Stimulated activated naive B cell treated with anti-CD40 and anti-IgM and Interleukin-4, amounts not matched to agents 10 μg/mL and 1 μg/mL and 100 μg/mL, for 72 hours (primary cell): ENCODE data around the gene GFER.
"Not testable (repeated sequence)": the region's sequence is repeated elsewhere in the genome, so short reads cannot be mapped to it uniquely, and the experiment has no call there.

Experiments used
- ATAC-seq, 2 donors: fragments of 150-1000 bp; cut with Tn5 transposase; replicated peaks; 2 replicates each; pipeline ENCODE4 v1.10.0; 2021; ENCODE audit warnings: moderate library complexity in 1 of 2
- DNase-seq: peaks from one replicate; pipeline ENCODE4 v3.0.0; 2021
- H3K27ac Mint-ChIP-seq: one replicate; pipeline ENCODE4 v1.8.0; 2022; ENCODE audit warnings: mild to moderate bottlenecking, mixed read lengths
- H3K27me3 Mint-ChIP-seq, 2 donors: one replicate each; pipeline ENCODE4 v1.8.0; 2022; ENCODE audit warnings: mixed read lengths in 2 of 2
- H3K36me3 Mint-ChIP-seq, 2 donors: one replicate each; pipeline ENCODE4 v1.8.0; 2022; ENCODE audit warnings: mixed read lengths in 2 of 2, mild to moderate bottlenecking in 1 of 2
- H3K4me1 Mint-ChIP-seq, 2 donors: one replicate each; pipeline ENCODE4 v1.8.0; 2022; ENCODE audit warnings: mixed read lengths in 2 of 2, mild to moderate bottlenecking in 1 of 2
- H3K4me3 Mint-ChIP-seq, 2 donors: one replicate each; pipeline ENCODE4 v1.8.0; 2022; ENCODE audit warnings: mild to moderate bottlenecking in 2 of 2, mixed read lengths in 2 of 2, moderate library complexity in 1 of 2
- H3K9me3 Mint-ChIP-seq, 2 donors: one replicate each; pipeline ENCODE4 v1.8.0; 2022; ENCODE audit warnings: mixed read lengths in 2 of 2, mild to moderate bottlenecking in 1 of 2

Gene GFER

GRCh38 chr16:1962161-1963153 is 21.5 kb upstream of the GFER start:
- not testable (repeated sequence) for DNase-seq, H3K9me3 Mint-ChIP-seq, ATAC-seq, H3K27me3 Mint-ChIP-seq
- peaks cover 39 to 68% of the 10 kb centered on the region in 2 donors for H3K4me1 Mint-ChIP-seq
- peak overlapping the region; percentile 96 for H3K4me3 Mint-ChIP-seq
- peak overlapping the region; percentile 99 for H3K27ac Mint-ChIP-seq
- H3K36me3 Mint-ChIP-seq = peaks cover 40 to 61% of the 10 kb centered on the region in 2 donors

DNA sequence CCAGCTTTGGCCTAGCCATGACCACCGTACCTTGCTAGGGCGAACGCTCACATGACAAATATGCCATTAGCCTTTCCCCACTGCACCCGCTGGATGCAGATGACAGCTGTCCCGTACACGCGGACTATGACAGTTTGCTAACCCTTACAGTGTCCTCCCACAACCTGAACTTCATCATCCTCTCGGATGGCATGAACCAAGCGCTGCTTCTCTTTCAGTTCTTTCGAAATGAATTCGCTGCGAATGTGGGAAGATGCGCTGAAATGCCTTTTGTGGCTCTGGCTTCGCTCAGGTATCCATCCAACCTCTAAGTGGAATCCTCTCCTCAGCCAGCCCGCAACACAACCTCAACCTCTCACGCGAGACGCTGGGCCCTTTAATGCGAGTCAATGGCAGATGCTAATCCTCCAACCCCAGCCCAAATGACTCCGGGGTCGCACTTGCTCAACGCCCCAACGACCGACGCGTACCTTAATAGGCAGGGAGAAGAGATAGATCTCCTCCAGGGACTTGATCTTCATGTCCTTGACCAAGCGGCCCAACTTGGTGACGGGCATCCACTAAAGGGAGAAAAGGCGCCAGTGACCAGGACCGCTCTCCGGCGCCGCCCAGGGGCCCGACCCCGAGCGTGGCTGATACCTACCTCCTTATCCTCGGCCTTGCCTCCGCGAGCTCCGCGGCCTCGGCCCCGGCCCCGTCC is 20.0 kb upstream of the GFER start:
- Mint-ChIP-seq H3K27me3 (no peaks in the 10 kb centered on the region), H3K4me1 (peaks cover 39 to 67% of the 10 kb centered on the region in 2 donors), H3K27ac (peak overlapping the region; percentile 99), H3K36me3 (peaks cover 40 to 62% of the 10 kb centered on the region in 2 donors), H3K9me3 (no peaks in the 10 kb centered on the region), H3K4me3 (peak overlapping the region; percentile 96)
- peak; percentile 1 to 18 for ATAC-seq
- DNase-seq = no peak

GRCh38 chr16:1964506-1965395 is 19.2 kb upstream of the GFER start, which contains the start of gene RPS2:
TSS of gene RPS2 (minus strand) at chr16:1964826. CDS start at chr16:1964625, 201 bp downstream.
- ATAC-seq = peak; percentile 86 to 94
- Mint-ChIP-seq H3K4me3 (peak within 1 kb of the TSS; percentile 96), H3K27ac (peak within 1 kb of the TSS; percentile 99), H3K36me3 (peaks cover 40 to 62% of the 10 kb centered on the region in 2 donors), H3K27me3 (no peaks in the 10 kb centered on the region), H3K4me1 (peaks cover 38 to 62% of the 10 kb centered on the region in 2 donors), H3K9me3 (no peaks in the 10 kb centered on the region)
- peak; percentile 98 for DNase-seq

DNA sequence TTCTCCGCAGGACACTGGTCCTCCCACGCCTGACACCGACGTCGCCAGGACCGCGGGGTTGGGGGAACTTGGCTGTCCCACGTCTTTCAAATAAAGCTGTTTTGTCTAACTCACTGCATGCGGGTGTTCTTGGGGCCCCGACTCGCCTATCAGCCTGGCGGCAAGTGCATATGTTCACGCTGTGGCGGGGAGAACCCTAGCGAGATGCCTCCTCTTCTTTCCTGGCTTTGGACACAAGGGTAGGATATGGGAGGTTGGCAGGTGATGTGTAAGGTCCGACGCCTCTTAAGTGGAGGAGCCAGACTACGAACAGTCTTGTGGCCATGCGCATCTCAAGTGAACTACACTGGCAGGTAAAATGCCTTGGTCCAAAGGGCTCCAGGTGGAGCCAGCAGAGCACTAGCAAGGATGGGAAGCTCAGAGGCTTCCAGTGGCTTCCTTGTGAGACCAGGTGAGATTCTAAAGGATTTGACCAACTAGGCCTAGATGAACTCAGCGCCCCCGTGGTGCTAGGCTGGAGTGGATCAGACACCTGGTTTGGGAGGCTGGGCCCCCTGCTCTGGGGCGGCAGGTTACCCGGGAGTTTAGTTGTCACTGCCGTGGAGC is 18.5 kb upstream of the GFER start:
- no peaks in the 10 kb centered on the region for H3K27me3 Mint-ChIP-seq
- peaks cover 34 to 56% of the 10 kb centered on the region in 2 donors for H3K36me3 Mint-ChIP-seq
- H3K27ac Mint-ChIP-seq = peak overlapping the region; percentile 99
- DNase-seq (no peak), ATAC-seq (no peak)
- peaks cover 34 to 62% of the 10 kb centered on the region in 2 donors for H3K4me1 Mint-ChIP-seq
- peak overlapping the region; percentile 96 for H3K4me3 Mint-ChIP-seq
- no peaks in the 10 kb centered on the region for H3K9me3 Mint-ChIP-seq

- Mint-ChIP-seq H3K27ac (peak within 1 kb of the TSS; percentile 99), H3K4me1 (peaks cover 32 to 61% of the 10 kb centered on the region in 2 donors), H3K27me3 (no peaks in the 10 kb centered on the region), H3K4me3 (peak within 1 kb of the TSS; percentile 96), H3K36me3 (peaks cover 38 to 53% of the 10 kb centered on the region in 2 donors), H3K9me3 (no peaks in the 10 kb centered on the region)
- DNase-seq (no peak), ATAC-seq (no peak)
Observed at GRCh38 chr16:1966460-1966859, 17.5 kb upstream of the GFER start, which contains the start of gene RNF151. TSS of gene RNF151 (plus strand) at chr16:1966856. CDS start at chr16:1966882, 26 bp downstream.

DNA sequence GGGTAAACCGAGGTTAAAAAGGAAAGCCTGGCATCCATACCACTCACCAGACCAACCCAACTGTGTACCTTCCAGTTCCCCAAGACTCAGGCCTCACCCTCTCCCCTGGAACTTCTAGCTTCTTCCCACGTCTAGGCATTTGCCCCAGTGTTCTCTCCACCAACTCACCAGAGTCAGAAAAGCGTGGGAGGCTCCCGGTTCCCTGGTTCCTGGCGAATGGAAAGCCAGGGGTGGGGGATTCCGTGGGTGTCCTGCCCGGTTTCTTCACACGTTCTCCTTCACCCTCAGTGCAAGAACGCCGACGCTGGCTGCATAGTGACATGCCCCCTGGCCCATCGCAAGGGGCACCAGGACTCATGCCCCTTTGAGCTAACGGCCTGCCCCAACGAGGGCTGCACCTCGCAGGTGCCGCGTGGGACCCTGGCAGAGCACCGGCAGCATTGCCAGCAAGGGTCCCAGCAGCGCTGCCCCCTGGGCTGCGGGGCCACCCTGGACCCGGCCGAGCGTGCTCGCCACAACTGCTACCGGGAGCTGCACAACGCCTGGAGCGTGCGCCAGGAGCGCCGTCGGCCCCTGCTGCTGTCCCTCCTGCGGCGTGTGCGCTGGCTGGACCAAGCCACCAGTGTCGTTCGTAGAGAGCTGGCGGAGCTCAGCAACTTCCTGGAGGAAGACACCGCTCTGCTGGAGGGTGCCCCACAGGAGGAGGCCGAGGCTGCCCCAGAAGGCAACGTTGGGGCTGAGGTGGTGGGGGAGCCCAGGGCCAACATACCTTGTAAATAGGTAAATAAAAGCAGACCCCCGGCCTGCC is 15.6 kb upstream of the GFER start:
- no peak overlapping the region for H3K27ac Mint-ChIP-seq
- DNase-seq = no peak
- H3K27me3 Mint-ChIP-seq = peaks cover 0 to 4% of the 10 kb centered on the region in 2 donors
- no peak for ATAC-seq
- peaks cover 35 to 49% of the 10 kb centered on the region in 2 donors for H3K36me3 Mint-ChIP-seq
- H3K9me3 Mint-ChIP-seq = no peaks in the 10 kb centered on the region
- H3K4me1 Mint-ChIP-seq = peaks cover 30 to 60% of the 10 kb centered on the region in 2 donors
- no peak overlapping the region for H3K4me3 Mint-ChIP-seq

DNA sequence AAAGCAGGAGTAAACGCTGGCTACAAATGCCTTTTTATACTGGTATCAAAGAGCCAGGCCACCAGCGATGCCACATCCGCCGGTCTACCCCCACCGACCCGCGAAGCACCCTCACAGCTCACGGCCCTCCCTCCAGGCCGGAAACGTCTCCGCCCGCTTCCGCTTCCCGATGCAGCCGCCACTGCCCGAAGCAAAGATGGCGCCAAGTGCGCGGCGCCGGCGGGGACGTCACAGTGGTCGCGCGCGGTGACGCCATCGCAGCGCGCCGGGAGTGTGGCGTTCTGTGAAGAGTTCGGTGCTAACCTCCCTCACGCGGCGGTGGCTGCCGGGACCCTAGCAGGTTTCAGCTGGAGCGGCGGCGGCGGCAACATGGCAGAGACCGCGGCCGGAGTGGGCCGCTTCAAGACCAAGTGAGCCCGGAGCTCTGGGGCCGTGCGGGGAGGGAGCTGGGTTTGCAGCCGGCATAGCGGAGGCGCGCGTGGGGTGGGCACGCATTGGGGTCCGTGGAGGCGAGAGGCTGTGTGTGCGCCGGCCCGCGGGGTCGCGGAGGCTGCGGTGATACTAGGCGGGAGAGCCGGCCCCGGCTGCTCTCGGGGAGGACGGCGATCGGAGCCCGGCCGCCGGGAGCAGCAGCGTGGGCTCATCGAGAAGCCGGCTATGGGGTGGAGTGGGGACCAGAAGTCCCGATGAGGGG is 12.1 kb upstream of the GFER start, which contains the start of gene TBL3:
Gene TBL3 (plus strand): TSS at position 258 of the 694 bp plus-strand sequence. CDS start 112 bp downstream, at position 370.
- Mint-ChIP-seq H3K36me3 (peaks cover 36 to 56% of the 10 kb centered on the region in 2 donors), H3K27ac (peak within 1 kb of the TSS; percentile 98), H3K4me3 (peak within 1 kb of the TSS; percentile 98 to 100), H3K4me1 (peaks cover 24 to 45% of the 10 kb centered on the region in 2 donors), H3K27me3 (peaks cover 4 to 8% of the 10 kb centered on the region in 2 donors), H3K9me3 (no peaks in the 10 kb centered on the region)
- peak; percentile 94 for DNase-seq
- peak; percentile 97 to 98 for ATAC-seq

DNA sequence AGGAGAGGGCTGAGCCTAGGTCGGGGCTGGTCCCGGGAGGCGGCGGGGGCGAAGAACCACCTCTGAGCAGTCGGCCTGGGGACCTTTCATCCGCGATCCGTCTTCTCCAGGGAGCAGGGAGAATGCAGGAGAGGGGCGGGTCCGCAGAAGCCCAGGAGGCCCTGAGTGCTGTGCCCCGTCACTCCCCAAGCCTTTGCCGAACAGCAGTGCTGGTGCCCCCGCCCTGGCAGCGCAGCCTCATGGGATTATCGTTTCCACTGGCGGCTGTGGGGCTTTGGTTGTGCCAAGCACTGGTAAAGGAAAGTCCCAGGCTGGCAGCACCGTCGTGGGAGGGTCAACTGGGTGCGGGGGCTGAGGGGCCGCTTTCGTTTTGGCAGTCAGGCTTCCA is 11.5 kb upstream of the GFER start:
- no peak for DNase-seq

DNA sequence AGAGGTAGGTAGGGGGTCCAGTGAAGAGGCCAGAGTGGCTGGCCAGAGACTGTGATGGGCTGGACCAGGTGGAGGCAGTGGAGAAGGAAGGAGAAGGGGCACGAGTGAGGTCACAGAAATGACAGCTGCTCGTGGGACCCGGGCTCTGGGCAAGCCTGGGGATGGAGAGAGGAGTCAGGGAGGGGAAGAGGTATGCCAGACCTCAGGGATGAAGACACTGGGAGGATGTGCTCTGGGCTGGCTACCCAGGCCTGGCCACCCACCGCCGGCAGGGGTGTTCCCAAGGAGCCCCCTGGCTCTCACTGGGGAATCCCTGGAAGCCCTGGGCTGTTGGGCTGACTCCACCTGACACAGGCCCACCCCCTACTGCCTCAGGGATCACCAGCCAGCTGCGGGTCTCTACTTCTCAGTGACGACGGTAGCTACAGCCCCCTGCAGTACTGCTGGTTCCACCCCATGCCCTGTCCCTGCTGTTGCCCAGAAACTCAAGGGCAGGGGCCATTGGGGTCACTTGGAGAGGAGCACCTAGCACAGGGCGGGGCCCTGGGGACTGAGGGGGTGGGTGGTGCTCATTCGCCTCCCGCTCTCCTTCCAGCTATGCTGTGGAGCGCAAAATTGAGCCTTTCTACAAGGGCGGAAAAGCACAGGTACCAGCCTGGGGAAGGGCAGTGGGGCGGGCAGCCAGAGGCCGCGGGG is 10.4 kb upstream of the GFER start:
- no peak for ATAC-seq
- peak overlapping the region; percentile 29 to 100 for H3K4me3 Mint-ChIP-seq
- DNase-seq = no peak
- peaks cover 13 to 14% of the 10 kb centered on the region in 2 donors for H3K27me3 Mint-ChIP-seq
- no peaks in the 10 kb centered on the region for H3K9me3 Mint-ChIP-seq
- H3K36me3 Mint-ChIP-seq = peaks cover 47 to 63% of the 10 kb centered on the region in 2 donors
- H3K27ac Mint-ChIP-seq = no peak overlapping the region
- H3K4me1 Mint-ChIP-seq = peaks cover 24 to 39% of the 10 kb centered on the region in 2 donors

More for the DNA sequence above, 11.5 kb upstream of the GFER start:
- Mint-ChIP-seq H3K27me3 (peaks cover 6 to 10% of the 10 kb centered on the region in 2 donors), H3K4me1 (peaks cover 24 to 42% of the 10 kb centered on the region in 2 donors), H3K27ac (peak overlapping the region; percentile 98), H3K4me3 (peak overlapping the region; percentile 98 to 100), H3K9me3 (no peaks in the 10 kb centered on the region), H3K36me3 (peaks cover 39 to 57% of the 10 kb centered on the region in 2 donors)
- peak in 1 of 2 donors; percentile 10 for ATAC-seq

GRCh38 chr16:1974157-1975070 is 9.6 kb upstream of the GFER start:
- H3K9me3 Mint-ChIP-seq = no peaks in the 10 kb centered on the region

More at GRCh38 chr16:1974157-1975070, 9.6 kb upstream of the GFER start:
- H3K27me3 Mint-ChIP-seq = peaks cover 16% of the 10 kb centered on the region in 2 donors
- peak overlapping the region in 1 of 2 donors; percentile 39 for H3K4me3 Mint-ChIP-seq
- no peak for DNase-seq
- H3K36me3 Mint-ChIP-seq = peaks cover 51 to 68% of the 10 kb centered on the region in 2 donors
- peaks cover 26 to 42% of the 10 kb centered on the region in 2 donors for H3K4me1 Mint-ChIP-seq
- H3K27ac Mint-ChIP-seq = peak overlapping the region; percentile 25
- no peak for ATAC-seq
